ENCODE data around the gene CUL4A.
"Not testable (repeated sequence)": the region's sequence is repeated elsewhere in the genome, so short reads cannot be mapped to it uniquely, and the experiment has no call there.

Gene CUL4A

GRCh38 chr13:113252516-113253095 lies 43.2 kb downstream of the CUL4A start:
- H3K36me3 Mint-ChIP-seq (ENCODE audit: low read depth) = peaks cover 83% of the 10 kb centered on the region
- no peak overlapping the region for H3K27ac Mint-ChIP-seq
- H3K27me3 Mint-ChIP-seq (ENCODE audit: low read depth) = no peaks in the 10 kb centered on the region
- H3K9me3 Mint-ChIP-seq = no peaks in the 10 kb centered on the region
- H3K4me1 Mint-ChIP-seq = no peaks in the 10 kb centered on the region
- no peak overlapping the region for H3K4me3 Mint-ChIP-seq
- no peak for TF ChIP-seq CTCF (IDR thresholded peaks at IDR 0.05; ENCODE audit: unreplicated experiment in 3 of 3)

GRCh38 chr13:113257908-113258307 lies 48.5 kb downstream of the CUL4A start:
- not testable (repeated sequence) for H3K4me1 Mint-ChIP-seq; H3K27ac Mint-ChIP-seq; H3K27me3 Mint-ChIP-seq (ENCODE audit: low read depth); H3K4me3 Mint-ChIP-seq
- Mint-ChIP-seq H3K9me3 (peaks cover 11% of the 10 kb centered on the region), H3K36me3 (ENCODE audit: low read depth) (peaks cover 65% of the 10 kb centered on the region)

GRCh38 chr13:113258321-113259054 lies 49.1 kb downstream of the CUL4A start:
- H3K36me3 Mint-ChIP-seq (ENCODE audit: low read depth) = peaks cover 65% of the 10 kb centered on the region
- H3K9me3 Mint-ChIP-seq = peaks cover 11% of the 10 kb centered on the region
- no peak overlapping the region for H3K27ac Mint-ChIP-seq
- no peak overlapping the region for H3K4me3 Mint-ChIP-seq
- no peaks in the 10 kb centered on the region for H3K27me3 Mint-ChIP-seq (ENCODE audit: low read depth)
- no peak for TF ChIP-seq CTCF (IDR thresholded peaks at IDR 0.05; ENCODE audit: unreplicated experiment in 3 of 3)
- H3K4me1 Mint-ChIP-seq = no peaks in the 10 kb centered on the region

GRCh38 chr13:113260996-113261395 lies 51.6 kb downstream of the CUL4A start:
- H3K27ac Mint-ChIP-seq = no peak overlapping the region
- TF ChIP-seq CTCF (IDR thresholded peaks at IDR 0.05; ENCODE audit: unreplicated experiment in 3 of 3) = no peak
- H3K27me3 Mint-ChIP-seq (ENCODE audit: low read depth) = no peaks in the 10 kb centered on the region
- no peak overlapping the region for H3K4me3 Mint-ChIP-seq
- peaks cover 53% of the 10 kb centered on the region for H3K36me3 Mint-ChIP-seq (ENCODE audit: low read depth)
- H3K4me1 Mint-ChIP-seq = no peaks in the 10 kb centered on the region
- peaks cover 11% of the 10 kb centered on the region for H3K9me3 Mint-ChIP-seq

- not testable (repeated sequence) for H3K27me3 Mint-ChIP-seq (ENCODE audit: low read depth); H3K9me3 Mint-ChIP-seq; H3K4me3 Mint-ChIP-seq; H3K4me1 Mint-ChIP-seq; H3K27ac Mint-ChIP-seq
- peaks cover 41% of the 10 kb centered on the region for H3K36me3 Mint-ChIP-seq (ENCODE audit: low read depth)
These were observed 53.6 kb downstream of the CUL4A start for GRCh38 chr13:113263016-113263415.

- no peak for TF ChIP-seq CTCF (IDR thresholded peaks at IDR 0.05; ENCODE audit: unreplicated experiment in 3 of 3)
- Mint-ChIP-seq H3K9me3 (no peaks in the 10 kb centered on the region), H3K27me3 (ENCODE audit: low read depth) (no peaks in the 10 kb centered on the region), H3K4me3 (no peak overlapping the region), H3K27ac (no peak overlapping the region), H3K36me3 (ENCODE audit: low read depth) (peaks cover 28% of the 10 kb centered on the region), H3K4me1 (no peaks in the 10 kb centered on the region)
These were observed 58.4 kb downstream of the CUL4A start for GRCh38 chr13:113267642-113268405.

All from nephron (organoid).